ENCODE data around the gene PNKD.

PNKD gene

DNA sequence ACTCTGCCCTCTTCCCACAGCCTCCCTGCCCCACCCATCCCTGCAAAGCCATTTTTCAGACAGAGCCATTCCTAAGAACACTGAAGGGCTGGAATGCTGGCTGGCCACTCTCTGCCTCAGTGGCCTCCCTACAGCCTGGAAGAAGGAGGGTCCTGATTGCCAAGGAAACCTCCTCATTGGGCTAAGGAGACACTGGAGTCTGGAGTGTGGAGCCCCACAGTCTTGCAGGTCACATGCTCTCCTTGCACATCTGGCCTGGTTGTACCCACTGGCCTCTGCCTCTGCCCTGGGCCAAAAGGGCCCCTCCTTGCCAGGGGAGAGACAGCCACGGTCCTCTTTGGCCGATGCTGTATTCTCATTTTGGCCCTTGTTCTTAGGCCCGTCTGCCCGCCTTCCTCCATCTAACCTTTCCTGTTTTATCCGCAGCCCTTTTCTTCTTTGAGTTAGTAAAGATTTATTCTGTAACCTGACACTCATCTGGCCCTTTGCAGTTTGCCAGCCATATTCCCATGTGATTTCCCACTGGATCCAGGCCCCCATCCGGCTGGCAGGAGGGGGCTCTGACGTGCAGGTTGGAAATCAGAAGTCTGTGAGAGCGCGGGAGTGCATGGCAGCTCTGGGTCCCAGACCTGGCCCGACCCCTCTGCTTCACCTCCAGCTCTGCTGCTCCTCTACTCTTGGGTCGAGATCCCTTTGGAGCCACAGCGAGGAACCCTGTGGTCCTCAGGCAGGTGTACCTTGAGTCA, 75.3 kb downstream of the PNKD start:
- DNase-seq: peak; percentile 30

DNA sequence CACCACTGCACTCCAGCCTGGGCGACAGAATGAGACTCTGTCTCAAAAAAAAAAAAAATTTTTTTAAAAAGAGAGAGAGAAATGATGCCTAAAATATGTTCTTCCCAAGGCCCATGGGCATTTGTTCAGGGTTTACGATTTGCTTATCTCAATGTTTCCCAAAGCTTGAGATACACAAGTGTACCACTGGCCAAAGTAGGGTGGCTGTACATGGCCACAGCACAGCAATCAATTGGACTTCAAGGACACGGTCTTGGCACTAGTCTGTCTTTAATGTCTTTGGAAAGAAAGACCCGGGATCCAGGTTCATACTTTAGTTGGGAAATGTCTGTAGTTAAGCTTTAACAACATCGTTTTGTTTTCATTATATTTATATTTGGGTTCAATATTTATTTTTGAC, 76.9 kb downstream of the PNKD start:
- no peak for DNase-seq

DNA sequence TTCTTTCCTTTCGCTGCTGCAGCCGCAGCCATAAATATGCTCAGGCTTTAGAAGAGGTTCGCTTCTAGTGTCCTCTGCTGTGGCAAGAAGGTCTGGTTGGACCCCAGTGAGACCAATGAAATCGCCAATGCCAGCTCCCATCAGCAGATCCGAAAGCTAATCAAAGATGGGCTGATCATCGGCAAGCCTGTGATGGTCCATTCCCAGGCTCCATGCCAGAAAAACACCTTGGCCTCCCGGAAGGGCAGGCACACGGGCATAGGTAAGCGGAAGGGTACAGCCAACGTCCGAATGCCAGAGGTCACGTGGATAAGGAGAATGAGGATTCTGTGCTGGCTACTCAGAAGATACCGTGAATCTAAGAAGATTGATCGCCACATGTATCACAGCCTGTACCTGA, 83.7 kb downstream of the PNKD start:
- DNase-seq: no peak

DNA sequence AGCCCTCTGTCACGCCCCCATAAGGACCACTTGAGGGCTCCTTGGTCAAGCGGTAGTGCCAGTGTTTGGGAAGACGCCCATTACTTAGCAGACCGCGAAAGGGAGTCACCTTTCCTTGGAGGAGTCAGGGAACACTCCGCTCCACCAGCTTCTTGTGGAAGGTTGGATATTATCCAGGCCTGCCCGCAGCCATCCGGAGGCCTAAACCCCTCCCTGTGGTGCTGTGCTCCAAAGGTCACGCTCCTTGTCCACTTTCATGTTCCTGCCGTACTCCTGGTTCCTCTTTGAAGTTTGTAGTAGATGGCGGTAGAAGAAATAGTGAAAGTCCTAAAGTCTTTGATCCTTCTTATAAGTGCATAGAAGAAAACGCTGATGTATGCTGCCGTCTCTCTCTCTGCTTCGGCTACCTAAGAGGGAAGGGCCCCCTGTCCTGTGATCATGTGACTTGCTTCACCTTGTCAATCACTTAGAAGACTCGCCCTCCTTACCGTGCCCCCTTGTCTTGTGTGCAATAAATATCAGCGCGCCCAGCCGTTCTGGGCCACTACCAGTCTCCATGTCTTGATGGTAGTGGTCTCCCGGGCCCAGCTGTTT, 84.6 kb downstream of the PNKD start:
- DNase-seq: no peak

DNA sequence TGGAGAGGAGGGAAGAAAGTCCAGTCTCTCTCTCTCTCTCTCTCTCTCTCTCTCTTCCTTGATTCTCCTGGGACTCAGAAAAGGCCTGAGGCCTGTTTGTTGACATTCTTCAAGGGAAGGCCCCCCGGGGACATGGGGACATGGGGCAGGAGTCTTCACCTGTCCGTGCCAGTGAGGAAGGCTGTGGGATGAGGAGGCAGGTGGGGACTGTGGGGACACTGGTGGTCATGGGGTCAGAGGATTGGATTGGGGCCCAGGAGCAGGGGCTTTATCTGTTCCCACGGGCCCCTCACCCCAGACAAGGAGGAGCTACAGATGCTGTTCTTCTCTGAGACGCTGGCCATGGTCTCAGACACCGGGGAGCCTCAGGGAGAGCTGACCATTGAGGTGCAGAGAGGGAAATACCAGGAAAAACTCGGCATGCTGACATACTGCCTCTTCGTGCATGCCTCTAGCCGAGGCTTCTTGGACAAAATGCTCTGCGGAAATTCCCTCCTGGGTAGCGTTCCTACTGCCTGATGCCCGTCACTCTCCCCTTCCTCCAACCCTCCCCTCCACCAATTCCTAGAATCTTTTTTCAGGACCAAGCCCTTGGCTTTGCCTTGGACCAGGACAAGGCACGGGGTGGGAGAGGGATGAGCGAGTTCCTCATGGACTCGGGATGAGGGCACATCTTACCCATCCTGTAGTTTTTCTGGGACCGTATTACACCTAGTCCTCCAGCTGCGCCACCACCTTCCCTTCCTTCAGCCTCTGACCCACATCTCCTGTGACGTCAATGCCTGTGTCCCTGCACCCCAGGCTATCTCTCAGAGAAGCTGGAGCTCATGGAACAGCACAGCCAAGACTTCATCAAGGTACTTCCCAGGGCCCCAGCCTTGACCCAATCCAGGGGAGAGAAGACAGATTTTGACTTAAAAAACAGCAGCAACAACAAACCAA, 87.2 kb downstream of the PNKD start:
- DNase-seq: no peak

DNA sequence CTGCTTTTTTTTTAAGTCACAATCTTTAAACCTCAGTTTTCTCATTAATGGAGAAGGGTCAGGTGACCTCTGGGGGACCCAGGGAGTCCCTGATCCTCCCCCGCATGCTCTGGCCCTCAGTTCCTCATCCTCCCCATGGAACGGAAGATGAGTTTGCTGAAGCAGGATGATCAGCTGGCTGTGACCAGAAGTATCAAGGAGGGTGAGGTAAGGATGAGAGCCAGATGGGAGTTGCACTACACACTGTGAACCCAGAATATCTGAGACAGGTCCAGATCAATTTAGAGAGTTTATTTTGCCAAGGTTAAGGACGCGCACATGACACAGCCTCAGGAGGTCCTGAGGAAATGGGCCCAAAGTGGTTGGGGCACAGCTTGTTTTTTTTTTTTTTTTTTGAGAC, 90.1 kb downstream of the PNKD start:
- no peak for DNase-seq

DNA sequence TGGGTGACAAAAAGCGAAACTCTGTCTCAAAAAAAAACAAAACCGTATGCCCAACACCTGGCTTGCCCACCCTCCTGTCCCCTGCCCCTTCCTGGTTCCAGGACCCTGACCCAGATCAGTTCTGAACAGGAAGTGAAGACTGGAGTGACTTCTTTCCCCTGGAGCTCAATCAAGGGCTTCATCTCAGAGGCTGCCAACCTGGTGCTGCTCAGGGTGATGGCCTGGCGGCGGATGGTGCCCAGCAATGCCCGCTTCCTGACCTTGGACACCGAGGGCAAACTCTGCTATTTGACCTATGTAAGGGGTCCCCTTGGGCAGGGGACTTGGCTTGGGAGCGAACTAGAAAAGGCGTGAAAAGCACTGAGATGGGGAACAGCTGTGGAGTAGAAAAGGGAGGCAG, 92.3 kb downstream of the PNKD start:
- no peak for DNase-seq

DNA sequence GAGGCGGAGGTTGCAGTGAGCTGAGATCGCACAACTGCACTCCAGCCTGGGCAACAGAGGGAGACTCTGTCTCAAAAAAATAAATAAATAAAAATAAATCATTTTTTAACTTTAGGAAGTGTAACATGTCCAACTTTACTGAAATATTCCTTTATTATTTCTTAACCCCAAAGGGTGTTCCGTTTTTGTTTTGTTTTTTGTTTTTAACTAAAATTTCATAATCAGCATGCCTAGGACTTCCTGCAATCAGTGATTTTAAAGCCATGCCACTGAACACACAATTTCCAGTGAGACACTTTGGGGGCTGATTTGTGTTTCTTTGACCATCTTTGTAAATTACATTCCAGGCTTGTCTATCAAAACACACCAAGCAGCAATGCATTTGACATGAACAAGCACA, 93.4 kb downstream of the PNKD start:
- no peak for DNase-seq

DNA sequence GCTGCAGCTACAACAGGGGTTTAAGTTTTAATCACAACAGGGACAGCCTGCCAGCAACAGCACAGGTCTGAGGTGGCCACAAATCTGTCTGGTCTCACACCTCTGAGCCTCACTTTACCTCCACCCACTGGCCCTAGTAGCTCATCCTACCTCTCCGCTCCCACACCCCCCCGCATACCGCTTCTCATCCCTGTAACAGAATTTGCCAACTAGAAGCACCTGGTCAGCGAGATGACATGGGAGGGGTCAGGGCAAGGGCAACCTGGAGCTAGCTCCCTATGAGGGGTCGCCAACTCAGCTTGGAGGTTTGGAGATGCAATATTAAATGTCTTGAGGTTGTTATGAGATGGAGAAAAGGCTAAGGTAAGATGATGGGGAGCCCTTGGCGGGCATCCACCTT, 93.9 kb downstream of the PNKD start:
- DNase-seq: no peak

DNA sequence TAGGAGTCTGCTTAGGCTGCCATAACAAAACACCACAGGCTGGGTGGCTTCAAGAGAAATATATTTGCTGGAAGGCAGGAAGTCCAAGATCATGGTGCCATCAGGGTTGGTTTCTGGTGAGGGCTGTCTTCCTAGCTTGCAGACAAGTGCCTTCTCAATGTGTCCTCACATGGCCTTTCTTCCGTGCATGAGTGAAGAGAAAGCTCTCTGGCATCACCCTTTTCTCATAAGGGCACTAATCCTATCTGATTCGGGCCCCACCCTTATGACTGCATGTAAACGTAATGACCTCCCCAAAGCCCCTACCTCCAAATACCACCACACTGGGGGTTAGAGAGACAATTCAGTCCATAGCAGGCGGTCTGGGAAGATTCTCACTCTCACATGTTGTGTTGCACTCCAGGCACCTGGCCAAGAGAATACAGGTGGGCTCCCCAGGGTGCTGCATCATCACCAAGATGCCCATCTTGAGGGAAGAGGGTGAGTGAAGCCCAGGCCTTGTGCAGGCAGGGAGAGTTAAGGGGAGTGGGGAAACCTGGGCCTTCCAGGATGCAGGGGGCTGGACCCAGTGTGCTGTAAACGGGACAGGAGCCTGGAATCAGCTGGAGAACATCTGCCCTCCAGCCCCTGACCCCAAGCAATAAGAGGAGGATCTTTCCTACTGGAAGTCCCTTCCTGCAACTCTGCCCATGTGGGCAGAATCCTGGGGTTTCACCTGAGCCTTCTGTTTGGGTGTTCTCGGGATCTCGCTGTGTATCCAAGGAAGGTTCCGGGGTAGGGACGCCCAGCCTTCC, 96.5 kb downstream of the PNKD start:
- DNase-seq: no peak

DNA sequence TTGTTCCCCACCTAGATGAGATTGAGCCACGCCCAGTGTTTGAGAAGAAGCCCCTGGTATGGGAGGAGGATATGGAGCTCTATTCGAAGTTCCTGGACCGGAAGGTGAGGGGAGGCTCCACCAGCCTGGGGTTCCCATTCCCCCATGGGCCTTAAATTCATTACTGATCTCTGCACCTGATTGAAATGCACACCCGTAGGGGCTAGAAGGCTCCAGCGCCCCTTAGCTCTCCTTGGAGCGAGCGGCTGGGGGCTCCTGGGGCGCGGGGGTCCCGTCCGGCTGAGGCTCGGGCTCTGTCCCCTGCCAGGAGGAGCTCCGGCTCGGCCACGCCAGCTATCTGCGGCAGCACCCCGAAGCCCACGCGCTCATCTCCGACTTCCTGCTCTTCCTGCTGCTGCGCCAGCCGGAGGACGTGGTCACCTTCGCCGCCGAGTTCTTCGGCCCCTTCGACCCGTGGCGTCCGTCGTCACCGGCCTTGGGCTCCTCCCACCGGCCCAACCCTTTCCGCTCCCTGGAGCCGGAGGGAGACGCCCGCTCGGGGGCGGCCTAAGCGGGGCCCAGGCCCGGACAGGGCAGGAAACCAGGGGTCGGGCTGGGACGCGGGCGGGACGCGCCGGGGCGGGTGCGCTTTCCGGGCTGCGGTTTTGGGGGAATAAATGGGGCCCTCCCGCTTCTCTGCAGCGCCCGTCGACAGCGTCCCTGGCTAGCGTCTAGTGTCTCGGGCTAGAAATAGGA, 97.3 kb downstream of the PNKD start:
- peak; percentile 87 for DNase-seq

DNA sequence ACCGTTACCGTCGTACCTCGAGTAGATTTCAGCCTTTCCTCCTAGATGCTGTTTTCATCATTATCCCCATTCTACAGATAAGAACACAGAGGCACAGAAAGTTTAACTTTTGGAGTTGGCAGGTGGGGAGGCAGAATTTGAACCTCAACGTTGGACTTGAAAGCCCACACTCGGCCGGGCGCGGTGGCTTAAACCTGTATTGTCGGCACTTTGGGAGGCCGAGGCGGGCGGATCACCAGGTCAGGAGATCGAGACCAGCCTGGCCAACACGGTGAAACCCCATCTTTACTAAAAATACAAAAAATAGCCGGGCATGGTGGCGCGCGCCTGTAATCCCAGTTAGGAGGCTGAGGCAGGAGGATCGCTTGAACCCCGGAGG, 97.8 kb downstream of the PNKD start:
- no peak for DNase-seq

DNA sequence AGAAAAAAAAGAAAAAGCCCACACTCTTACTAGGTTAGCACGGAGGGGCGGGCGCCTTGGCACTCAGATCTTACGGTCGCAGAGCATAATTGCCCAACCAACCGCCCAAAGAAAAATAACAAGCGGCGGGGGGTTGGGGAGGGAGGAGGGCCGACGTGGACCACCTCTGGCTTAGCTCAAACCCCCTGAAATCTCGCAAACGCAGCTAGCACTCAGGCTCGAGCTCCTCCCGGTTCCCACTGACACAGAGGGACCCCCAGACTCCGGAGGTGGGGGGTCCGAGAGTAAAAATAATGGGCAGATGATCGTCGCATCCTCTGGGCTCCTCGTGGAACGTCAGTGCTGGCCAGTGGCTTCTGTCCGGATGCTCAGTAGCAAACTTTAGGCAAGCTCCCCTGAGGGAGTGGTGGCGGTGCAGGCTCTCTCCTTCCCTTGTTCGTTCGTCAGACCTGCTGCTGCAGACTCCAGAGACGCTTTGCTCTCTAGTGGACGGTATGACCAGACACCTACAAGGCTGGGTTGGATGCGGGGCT, 98.4 kb downstream of the PNKD start:
- no peak for DNase-seq

DNA sequence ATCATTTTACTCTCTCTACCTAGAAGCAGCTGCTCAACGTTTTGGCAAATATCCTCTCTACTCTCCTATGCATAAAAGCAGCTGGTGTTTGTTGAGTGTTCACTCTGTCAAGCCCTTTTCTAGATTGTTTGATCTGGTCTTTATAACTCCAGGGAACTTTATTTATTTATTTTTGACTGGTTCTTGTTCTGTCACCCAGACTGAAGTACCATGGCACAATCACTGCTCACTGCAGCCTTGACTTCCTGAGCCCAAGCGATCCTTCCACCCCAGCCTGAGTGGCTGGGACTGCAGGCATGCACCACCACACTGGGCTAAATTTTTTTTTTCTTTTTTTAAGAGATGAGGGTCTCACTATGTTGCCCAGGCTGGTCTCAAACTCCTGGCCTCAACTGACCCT, 99.0 kb downstream of the PNKD start:
- DNase-seq: no peak

DNA sequence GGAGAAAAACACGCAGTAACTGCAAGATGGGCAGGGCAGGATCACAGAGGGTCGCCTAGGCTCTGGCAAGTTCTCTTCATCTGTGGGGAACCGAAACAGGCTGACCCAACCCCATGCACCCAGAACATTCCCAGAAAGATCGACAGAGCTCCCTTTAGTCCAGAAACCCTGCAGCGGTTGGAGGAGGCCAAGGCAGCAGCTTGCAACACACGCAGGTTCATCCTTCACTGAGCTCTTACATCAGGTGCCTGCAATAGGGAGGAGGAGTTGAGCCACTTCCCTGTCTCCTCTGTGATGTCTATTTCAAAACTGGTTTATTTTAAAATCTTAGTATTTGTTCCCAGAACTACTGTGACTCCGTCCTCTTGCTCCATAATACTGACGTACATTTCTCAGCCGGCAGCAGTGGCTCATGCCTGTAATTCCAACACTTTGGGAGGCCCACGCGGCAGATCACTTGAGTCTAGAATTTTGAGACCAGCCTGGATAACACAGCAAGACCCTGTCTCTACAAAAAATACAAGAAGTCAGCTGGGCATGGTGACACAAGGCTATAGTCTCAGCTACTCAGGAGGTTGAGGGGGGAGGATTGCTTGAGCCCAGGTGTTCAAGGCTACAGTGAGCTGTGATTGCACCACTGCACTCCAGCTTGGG, 100.2 kb downstream of the PNKD start:
- DNase-seq: no peak

DNA sequence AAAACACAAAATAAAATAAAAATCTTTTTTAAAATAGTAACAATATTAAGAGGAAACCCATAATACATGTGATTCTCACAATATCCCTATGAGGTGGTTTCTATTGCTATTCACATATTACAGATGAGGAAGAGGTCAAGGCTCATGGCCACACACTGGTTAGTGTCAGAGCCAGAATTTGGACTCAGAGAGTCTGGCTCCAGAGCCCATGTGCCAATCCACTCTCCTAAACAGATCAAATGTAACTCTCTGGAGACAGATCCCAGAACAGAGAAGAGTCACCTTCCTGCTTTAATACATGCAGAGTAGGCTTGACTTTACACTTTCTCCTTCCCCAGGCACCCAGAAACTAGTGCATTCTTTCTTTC, 101.6 kb downstream of the PNKD start:
- DNase-seq: no peak

DNA sequence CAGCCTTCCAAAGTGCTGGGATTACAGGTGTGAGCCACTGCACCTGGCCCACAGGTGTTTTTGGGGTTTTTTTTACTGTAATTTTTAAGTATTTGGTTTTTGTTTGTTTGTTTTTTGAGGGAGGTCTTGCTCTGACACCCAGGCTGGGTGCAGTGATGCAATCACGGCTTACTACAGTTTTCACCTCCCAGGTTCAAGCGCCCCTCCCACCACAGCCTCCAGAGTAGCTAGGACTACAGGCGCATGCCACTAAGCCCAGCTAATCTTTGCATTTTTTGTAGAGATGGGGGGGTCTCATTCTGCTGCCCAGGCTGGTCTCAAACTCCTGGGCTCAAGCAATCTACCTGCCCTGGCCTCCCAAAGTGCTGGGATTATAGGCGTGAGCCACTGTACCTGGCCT, 104.5 kb downstream of the PNKD start:
- no peak for DNase-seq

DNA sequence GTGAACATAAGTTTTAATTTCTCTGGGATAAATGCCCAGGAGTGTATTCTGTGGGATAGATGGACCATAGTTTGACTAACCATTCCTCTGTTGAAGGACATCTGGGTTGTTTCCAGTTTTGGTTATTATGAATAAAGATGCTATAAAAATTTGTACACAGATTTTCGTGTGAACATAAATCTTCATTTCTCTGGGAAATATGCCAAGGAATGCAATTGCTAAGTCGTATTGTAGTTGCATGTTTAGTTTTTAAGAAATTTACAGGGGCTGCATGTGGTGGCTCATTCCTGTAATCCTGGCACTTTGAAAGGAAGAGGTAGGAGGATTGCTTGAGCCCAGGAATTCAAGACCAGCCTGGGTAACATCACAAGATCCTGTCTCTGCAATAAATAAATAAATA, 104.9 kb downstream of the PNKD start:
- no peak for DNase-seq

DNA sequence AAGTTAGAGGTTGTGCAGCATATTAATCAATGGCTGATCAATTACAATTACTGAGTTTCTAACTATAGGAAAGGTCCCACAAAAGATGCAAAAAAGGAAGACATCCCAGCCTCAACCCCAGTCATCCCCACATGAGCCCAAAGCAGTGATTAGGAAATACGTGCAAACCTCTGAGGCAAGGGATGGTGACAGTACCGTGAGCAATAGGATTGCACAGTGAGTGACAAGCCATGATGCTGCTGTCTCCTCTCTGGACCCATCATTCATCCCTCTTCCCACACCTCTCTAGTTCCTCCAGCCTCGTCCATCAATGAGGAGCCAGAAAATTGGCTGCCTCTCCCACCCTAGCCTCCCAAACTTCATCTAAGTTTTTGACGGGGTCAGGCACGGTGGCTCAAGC, 107.7 kb downstream of the PNKD start:
- no peak for DNase-seq

DNA sequence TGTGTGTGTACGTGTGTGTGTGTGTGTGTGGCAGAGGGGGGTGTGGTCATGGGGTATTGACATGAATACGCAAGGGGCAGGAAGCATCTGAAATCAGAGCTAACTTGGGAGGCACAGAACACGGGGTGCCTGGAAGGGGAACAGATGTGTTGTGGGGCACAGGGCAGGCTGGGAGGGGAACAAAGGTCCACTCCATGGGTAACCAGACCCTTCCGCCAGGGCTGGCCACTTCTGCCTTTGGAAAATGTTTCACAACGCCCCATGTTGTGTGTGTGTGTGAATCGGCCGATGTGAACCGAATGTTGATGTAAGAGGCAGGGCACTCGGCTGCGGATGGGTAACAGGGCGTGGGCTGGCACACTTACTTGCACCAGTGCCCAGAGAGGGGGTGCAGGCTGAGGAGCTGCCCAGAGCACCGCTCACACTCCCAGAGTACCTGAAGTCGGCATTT, 111.6 kb downstream of the PNKD start, which contains the start of gene SLC11A1:
Gene SLC11A1 (plus strand): TSS at position 358 of the 451 bp plus-strand sequence. CDS start 96 bp downstream, outside the sequence.
- DNase-seq: no peak

DNA sequence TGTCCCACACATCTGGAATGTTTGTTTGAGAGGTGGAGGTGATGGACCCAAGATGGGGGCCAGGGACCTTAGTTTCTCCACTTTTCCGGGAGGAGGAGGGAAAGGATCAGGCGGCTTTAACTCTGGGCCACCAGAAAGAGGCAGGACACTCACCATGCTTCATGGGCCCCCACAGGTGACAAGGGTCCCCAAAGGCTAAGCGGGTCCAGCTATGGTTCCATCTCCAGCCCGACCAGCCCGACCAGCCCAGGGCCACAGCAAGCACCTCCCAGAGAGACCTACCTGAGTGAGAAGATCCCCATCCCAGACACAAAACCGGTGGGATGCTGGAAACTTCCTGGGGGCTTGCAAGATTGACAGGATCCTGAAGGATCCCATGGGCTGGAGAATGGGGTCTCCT, 112.5 kb downstream of the PNKD start:
- no peak for DNase-seq
